Mucosa of descending colon (tissue), 3 donors: ENCODE measurements around the gene CTDSPL. TPM values are rescaled to one million over a fixed set of nuclear protein-coding genes. Genes with fewer than 3 reads are reported as not detected.
A peak's percentile ranks its signal among the peaks of the same experiment; 100 is the strongest.

Source experiments
- ATAC-seq: fragments of 200-7000 bp; cut with Tn5 transposase; one replicate; pipeline ENCODE4 v1.9.1; 2020; ENCODE audit warnings: mild to moderate bottlenecking, moderate library complexity
- DNase-seq, 3 donors: peaks; one replicate each; pipeline ENCODE4 v3.0.0-alpha.2; 2020
- H3K36me3 ChIP-seq: fragments of 200-600 bp; one replicate; pipeline ENCODE4 v1.8.0; 2021; ENCODE audit warnings: low read depth, mild to moderate bottlenecking
- H3K4me1 ChIP-seq: fragments of 200-600 bp; one replicate; pipeline ENCODE4 v1.8.0; 2021; ENCODE audit warnings: low read depth, mild to moderate bottlenecking
- H3K4me3 ChIP-seq: fragments of 200-600 bp; one replicate; pipeline ENCODE4 v1.8.0; 2021; ENCODE audit warnings: mild to moderate bottlenecking
- H3K9me3 ChIP-seq: fragments of 200-600 bp; one replicate; pipeline ENCODE4 v1.8.0; 2021; ENCODE audit warnings: mild to moderate bottlenecking
- CTCF ChIP-seq: fragments of 200-600 bp; IDR thresholded peaks from one replicate; pipeline ENCODE4 v1.8.0; 2022; ENCODE audit warnings: antibody characterized with exemption, mild to moderate bottlenecking
- intact Hi-C, 2 donors: fragments of 100-400 bp; cut with DNase I in 1 of 2; cut with micrococcal nuclease in 1 of 2; formaldehyde crosslinking; loops; one replicate each; pipeline versions ENCODE4 v1.11.0 to v1.11.1; 2022; cut with DNase I, micrococcal nuclease
- total RNA-seq, 3 donors: library from RNA; stranded (reverse); fragmentation: NEBNext Ultra II Directional in 2 of 3; extraction: Animal tissue kit (Norgen Biotek cat#: 25700) in 2 of 3; gene quantifications; one replicate each; pipeline versions ENCODE4 v1.2.1 to v1.2.4, GENCODE V29; 2021 to 2023
- donor health status: DM: no; HTN: no; CAD: no; lungs with moderate emphysema.
- donor health status: DM: no; HTN: no; CAD: no.
- donor health status: DM: no; HTN: yes; CAD: no.

The CTDSPL gene
- total RNA-seq, 3 donors from 2014 or later, result 59.1 to 89.7 (median 88.1) TPM

GRCh38 chr3:38016847-38017444, 155.3 kb downstream of the CTDSPL start:
- Histone ChIP-seq H3K4me1 (peaks cover 29% of the 10 kb centered on the region), H3K9me3 (no peaks in the 10 kb centered on the region), H3K4me3 (no peak overlapping the region), H3K36me3 (no peaks in the 10 kb centered on the region)
- intact Hi-C loops, result no loop called here
- ATAC-seq (no peak), DNase-seq (peak in 1 of 3 donors; percentile 24)
- TF ChIP-seq CTCF, result no peak

GRCh38 chr3:38017445-38018295, 156.0 kb downstream of the CTDSPL start:
- H3K4me3 ChIP-seq, result no peak overlapping the region
- ATAC-seq (no peak), DNase-seq (peak in 2 of 3 donors; percentile 25 to 38)
- H3K4me1 ChIP-seq, result peaks cover 32% of the 10 kb centered on the region
- no peak for TF ChIP-seq CTCF
- intact Hi-C loops, result no loop called here
- H3K9me3 ChIP-seq, result no peaks in the 10 kb centered on the region
- no peaks in the 10 kb centered on the region for H3K36me3 ChIP-seq

- intact Hi-C loops, result no loop called here
- ATAC-seq (no peak), DNase-seq (peak in 1 of 3 donors; percentile 30)
- Histone ChIP-seq H3K4me1 (peaks cover 37% of the 10 kb centered on the region), H3K9me3 (no peaks in the 10 kb centered on the region), H3K36me3 (no peaks in the 10 kb centered on the region), H3K4me3 (no peak overlapping the region)
- no peak for TF ChIP-seq CTCF
Observed at GRCh38 chr3:38018296-38019266, 156.9 kb downstream of the CTDSPL start.

GRCh38 chr3:38019658-38020341, 158.1 kb downstream of the CTDSPL start:
- DNase-seq, result peak; percentile 9 to 59 (median 53)
- H3K4me3 ChIP-seq, result no peak overlapping the region
- no peak for TF ChIP-seq CTCF
- intact Hi-C loops, result no loop called here
- H3K9me3 ChIP-seq, result no peaks in the 10 kb centered on the region
- no peak for ATAC-seq
- no peaks in the 10 kb centered on the region for H3K36me3 ChIP-seq
- peaks cover 32% of the 10 kb centered on the region for H3K4me1 ChIP-seq

GRCh38 chr3:38020342-38020726, 158.7 kb downstream of the CTDSPL start:
- TF ChIP-seq CTCF, result no peak
- no peaks in the 10 kb centered on the region for H3K36me3 ChIP-seq
- DNase-seq (no peak), ATAC-seq (no peak)
- peaks cover 37% of the 10 kb centered on the region for H3K4me1 ChIP-seq
- H3K4me3 ChIP-seq, result no peak overlapping the region
- intact Hi-C loops, result no loop called here
- H3K9me3 ChIP-seq, result no peaks in the 10 kb centered on the region
